Muscle of leg (tissue), 11 donors: ENCODE results near the gene ARHGAP22. TPM values are rescaled to one million over a fixed set of nuclear protein-coding genes. Genes with fewer than 3 reads are reported as not detected.

Experiments used
- DNase-seq: peaks from one replicate; pipeline ENCODE4 v3.0.0; 2013
- H3K27ac ChIP-seq: one replicate; pipeline ENCODE4 v1.5.1; 2013; ENCODE audit warnings: mild to moderate bottlenecking, low read length, control low read depth
- H3K27me3 ChIP-seq: one replicate; pipeline ENCODE4 v1.6.1; 2013; ENCODE audit warnings: low read length; ENCODE audit not compliant: control insufficient read depth, insufficient read depth
- H3K36me3 ChIP-seq: one replicate; pipeline ENCODE4 v1.6.1; 2013; ENCODE audit warnings: low read length; ENCODE audit not compliant: control insufficient read depth, insufficient read depth
- H3K4me1 ChIP-seq: one replicate; pipeline ENCODE4 v1.6.1; 2013; ENCODE audit warnings: low read length; ENCODE audit not compliant: control insufficient read depth, insufficient read depth
- H3K4me3 ChIP-seq: one replicate; pipeline ENCODE4 v1.5.1; 2013; ENCODE audit warnings: low read length, control low read depth
- H3K9me3 ChIP-seq: replicated peaks from 2 replicates; pipeline ENCODE4 v1.6.1; 2013; ENCODE audit warnings: low read depth, low read length; ENCODE audit not compliant: control insufficient read depth
- WGBS: methylation state at CpG from one replicate; pipeline ENCODE4 v1.1.5; 2013; ENCODE audit warnings: missing lambda C conversion rate; ENCODE audit not compliant: insufficient coverage; 5-methylcytosine and 5-hydroxymethylcytosine counted together
- polyA plus RNA-seq, 8 donors: library from polyadenylated mRNA; unstranded; fragments of 120-200 nt; gene quantifications; one replicate each; pipeline versions ENCODE4 v1.2.1 to v1.2.3, GENCODE V29; 2013; ENCODE audit warnings: inconsistent platforms in 1 of 8, low replicate concordance in 1 of 8; ENCODE audit not compliant: insufficient read length in 8 of 8, insufficient read depth in 1 of 8
- total RNA-seq: library from RNA; stranded (reverse); fragments of 120-200 nt; gene quantifications from one replicate; pipeline ENCODE4 v1.2.4, GENCODE V29; 2013

ARHGAP22 gene
- total and polyA plus RNA-seq, 9 donors: 0.72 to 3.0 (median 1.2) TPM

GRCh38 chr10:48614481-48615390 lies 9.9 kb upstream of the ARHGAP22 start:
- Histone ChIP-seq H3K27ac (no peak overlapping the region), H3K27me3 (no peaks in the 10 kb centered on the region), H3K4me1 (no peaks in the 10 kb centered on the region), H3K36me3 (no peaks in the 10 kb centered on the region), H3K4me3 (no peak overlapping the region), H3K9me3 (peaks cover 5% of the 10 kb centered on the region)
- no CpG with 5 or more reads among the region's 2 CpGs for WGBS
- DNase-seq: no peak

GRCh38 chr10:48613016-48613415 lies 8.1 kb upstream of the ARHGAP22 start:
- Histone ChIP-seq H3K9me3 (peaks cover 5% of the 10 kb centered on the region), H3K36me3 (no peaks in the 10 kb centered on the region), H3K27me3 (no peaks in the 10 kb centered on the region), H3K4me3 (no peak overlapping the region), H3K27ac (no peak overlapping the region), H3K4me1 (peaks cover 2% of the 10 kb centered on the region)
- 100% methylated on average over 1 of the region's 2 CpGs for WGBS
- DNase-seq: no peak

GRCh38 chr10:48612236-48612943 lies 7.5 kb upstream of the ARHGAP22 start:
- no peak overlapping the region for H3K4me3 ChIP-seq
- DNase-seq: peak; percentile 36
- H3K9me3 ChIP-seq: peaks cover 5% of the 10 kb centered on the region
- 70% methylated on average over 2 of the region's 3 CpGs for WGBS
- no peak overlapping the region for H3K27ac ChIP-seq
- H3K36me3 ChIP-seq: no peaks in the 10 kb centered on the region
- no peaks in the 10 kb centered on the region for H3K27me3 ChIP-seq
- H3K4me1 ChIP-seq: peaks cover 8% of the 10 kb centered on the region

GRCh38 chr10:48611133-48611532 lies 6.3 kb upstream of the ARHGAP22 start:
- Histone ChIP-seq H3K36me3 (no peaks in the 10 kb centered on the region), H3K4me3 (no peak overlapping the region), H3K4me1 (peaks cover 12% of the 10 kb centered on the region), H3K27me3 (peaks cover 5% of the 10 kb centered on the region), H3K9me3 (peaks cover 5% of the 10 kb centered on the region), H3K27ac (no peak overlapping the region)
- no peak for DNase-seq
- 40% methylated on average over 1 of the region's 4 CpGs for WGBS

GRCh38 chr10:48610585-48611093 lies 5.8 kb upstream of the ARHGAP22 start:
- Histone ChIP-seq H3K36me3 (no peaks in the 10 kb centered on the region), H3K27ac (no peak overlapping the region), H3K4me1 (peaks cover 12% of the 10 kb centered on the region), H3K4me3 (no peak overlapping the region), H3K9me3 (peaks cover 3% of the 10 kb centered on the region), H3K27me3 (peaks cover 9% of the 10 kb centered on the region)
- DNase-seq: no peak
- 83% methylated on average over 1 of the region's 4 CpGs for WGBS

- Histone ChIP-seq H3K36me3 (no peaks in the 10 kb centered on the region), H3K4me1 (peaks cover 14% of the 10 kb centered on the region), H3K4me3 (no peak overlapping the region), H3K27me3 (peaks cover 12% of the 10 kb centered on the region), H3K9me3 (no peaks in the 10 kb centered on the region), H3K27ac (no peak overlapping the region)
- WGBS: 88% methylated on average over 4 of the region's 4 CpGs
- no peak for DNase-seq
These were observed 5.2 kb upstream of the ARHGAP22 start for GRCh38 chr10:48609899-48610584.

GRCh38 chr10:48609441-48609840 lies 4.6 kb upstream of the ARHGAP22 start:
- no peak for DNase-seq
- Histone ChIP-seq H3K4me3 (no peak overlapping the region), H3K4me1 (peaks cover 20% of the 10 kb centered on the region), H3K27me3 (peaks cover 17% of the 10 kb centered on the region), H3K36me3 (no peaks in the 10 kb centered on the region), H3K27ac (no peak overlapping the region), H3K9me3 (no peaks in the 10 kb centered on the region)
- 79% methylated on average over 3 of the region's 5 CpGs for WGBS

- Histone ChIP-seq H3K27me3 (peaks cover 22% of the 10 kb centered on the region), H3K4me3 (no peak overlapping the region), H3K36me3 (no peaks in the 10 kb centered on the region), H3K9me3 (no peaks in the 10 kb centered on the region), H3K27ac (no peak overlapping the region), H3K4me1 (peaks cover 24% of the 10 kb centered on the region)
- DNase-seq: no peak
These were observed 4.1 kb upstream of the ARHGAP22 start for GRCh38 chr10:48608976-48609375.

- H3K4me1 ChIP-seq: peaks cover 24% of the 10 kb centered on the region
- WGBS: 83% methylated on average over 3 of the region's 3 CpGs
- no peak overlapping the region for H3K4me3 ChIP-seq
- H3K27ac ChIP-seq: no peak overlapping the region
- peaks cover 28% of the 10 kb centered on the region for H3K27me3 ChIP-seq
- no peaks in the 10 kb centered on the region for H3K36me3 ChIP-seq
- no peak for DNase-seq
- no peaks in the 10 kb centered on the region for H3K9me3 ChIP-seq
These were observed 3.4 kb upstream of the ARHGAP22 start for GRCh38 chr10:48608279-48608681.
